OCI-M2 (cell line): ENCODE results near the gene FBXO22.
"Not testable (repeated sequence)": the region's sequence is repeated elsewhere in the genome, so short reads cannot be mapped to it uniquely, and the experiment has no call there.

Experiments used
- DNase-seq: peaks from one replicate; lab custom pipeline; 2025; ENCODE audit not compliant: unreplicated experiment; lab: John Stamatoyannopoulos, UW

Gene FBXO22

DNA sequence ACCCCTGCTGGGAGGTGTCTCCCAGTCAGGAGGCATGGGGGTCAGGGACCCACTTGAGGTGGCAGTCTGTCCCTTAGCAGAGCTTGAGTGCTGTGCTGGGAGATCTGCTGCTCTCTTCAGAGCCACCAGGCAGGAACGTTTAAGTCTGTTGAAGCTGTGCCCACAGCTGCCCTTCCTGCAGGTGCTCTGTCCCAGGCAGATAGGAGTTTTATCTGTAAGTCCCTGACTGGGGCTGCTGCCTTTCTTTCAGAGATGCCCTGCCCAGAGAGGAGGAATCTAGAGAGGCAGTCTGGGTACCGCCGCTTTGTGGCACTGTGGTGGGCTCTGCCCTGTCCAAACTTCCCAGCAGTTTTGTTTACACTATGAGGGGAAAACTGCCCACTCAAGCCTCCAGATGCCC, 73.1 kb downstream of the FBXO22 start:
- DNase-seq = not testable (repeated sequence)

DNA sequence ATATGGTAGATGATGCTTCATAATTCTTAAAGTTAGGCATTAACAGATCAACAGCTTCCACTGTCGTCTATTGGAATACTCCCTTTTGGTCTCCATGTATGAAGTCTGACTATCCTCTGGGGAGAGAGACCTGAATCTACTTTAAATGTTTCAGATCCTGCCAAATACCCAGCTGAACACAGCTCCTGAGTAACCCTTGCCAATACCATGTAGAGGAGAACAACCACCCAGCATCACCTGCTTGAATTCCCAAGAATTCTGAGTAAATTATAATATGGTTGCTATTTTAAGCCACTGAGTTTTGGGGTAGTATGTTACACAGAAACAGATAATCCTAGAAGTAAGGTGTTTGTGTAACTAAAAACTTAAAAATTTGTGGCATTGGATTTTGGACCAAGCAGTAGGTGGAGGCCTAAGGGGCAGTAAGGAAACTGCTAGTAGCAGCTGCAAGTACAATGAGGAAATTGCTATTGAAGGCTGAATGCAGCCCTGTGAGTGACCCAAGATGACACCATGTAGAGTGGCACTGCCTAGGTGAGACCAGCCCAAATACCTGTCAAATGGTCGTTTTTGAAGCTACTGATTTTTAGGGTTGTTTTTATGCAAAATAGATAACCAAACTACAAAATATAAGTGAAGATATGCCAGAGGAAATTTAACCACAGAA, 77.6 kb downstream of the FBXO22 start:
- no peak for DNase-seq

DNA sequence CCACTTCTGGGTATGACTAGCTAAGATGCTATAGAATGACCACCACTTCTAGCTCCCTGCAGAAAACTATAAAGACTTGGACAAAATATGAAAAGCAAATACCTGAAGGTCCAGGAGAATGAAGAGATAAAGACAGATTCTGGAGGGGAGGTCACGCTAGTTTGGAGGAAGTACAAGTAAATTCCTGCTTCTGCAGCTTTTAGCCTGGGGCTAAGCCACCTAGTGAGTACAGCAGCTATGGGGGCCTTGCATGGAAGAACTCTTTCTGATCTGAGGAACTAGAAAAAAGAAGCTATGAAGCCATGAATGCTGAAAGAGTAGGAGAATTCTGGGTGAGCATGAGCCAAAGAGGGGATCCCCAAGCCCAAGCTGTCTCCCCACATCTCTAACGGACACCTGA, 78.8 kb downstream of the FBXO22 start:
- no peak for DNase-seq

DNA sequence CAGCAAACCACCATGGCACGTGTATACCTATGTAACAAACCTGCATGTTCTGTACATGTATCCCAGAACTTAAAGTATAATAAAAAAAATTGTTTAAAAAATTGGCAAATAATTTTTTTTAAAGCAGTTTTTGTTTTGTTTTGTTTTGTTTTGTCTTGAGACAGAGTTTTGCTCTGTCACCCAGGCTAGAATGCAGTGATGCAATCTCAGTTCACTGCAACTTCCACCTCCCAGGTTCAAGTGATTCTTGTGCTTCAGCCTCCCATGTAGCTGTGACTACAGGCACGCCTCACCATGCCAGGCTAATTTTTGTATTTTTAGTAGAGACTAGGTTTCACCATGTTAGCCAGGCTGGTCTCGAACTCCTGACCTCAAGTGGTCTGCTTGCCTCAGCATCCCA, 81.0 kb downstream of the FBXO22 start:
- not testable (repeated sequence) for DNase-seq

DNA sequence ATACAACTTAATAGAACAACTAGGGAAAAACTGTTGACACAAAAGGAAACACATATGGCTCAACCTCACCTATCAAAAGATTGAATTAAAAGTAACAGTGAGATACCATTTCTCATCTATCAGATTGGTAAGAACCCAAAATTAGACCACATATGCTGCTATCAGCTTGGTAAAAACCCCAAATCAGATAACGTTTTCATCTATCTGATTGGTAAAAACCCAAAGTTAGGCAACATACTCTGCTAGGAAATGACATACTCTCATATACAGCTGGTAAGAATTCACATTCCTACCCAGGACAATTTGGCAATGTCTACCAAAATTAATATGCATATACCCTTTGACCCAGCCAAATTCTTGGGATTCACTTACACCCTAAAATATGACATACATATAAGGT, 82.3 kb downstream of the FBXO22 start:
- DNase-seq = no peak

DNA sequence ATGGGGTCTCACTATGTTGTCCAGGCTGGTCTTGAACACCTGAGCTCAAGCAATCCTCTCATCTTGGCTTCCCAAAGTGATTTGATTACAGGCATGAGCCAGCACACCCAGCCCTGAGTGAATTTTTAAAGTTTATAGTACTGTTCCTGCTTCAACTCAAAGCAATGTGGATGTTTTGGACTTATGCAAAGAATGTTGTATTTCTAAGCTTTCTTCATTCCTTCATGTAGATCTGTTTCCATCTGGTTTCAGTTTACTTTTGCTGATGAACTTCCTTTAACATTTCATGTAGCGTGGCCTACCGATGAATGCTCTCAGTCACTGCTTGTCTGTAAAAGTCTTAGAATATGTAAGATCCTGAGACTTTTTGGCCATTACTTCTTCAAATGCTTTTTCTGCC, 85.4 kb downstream of the FBXO22 start:
- DNase-seq = no peak

DNA sequence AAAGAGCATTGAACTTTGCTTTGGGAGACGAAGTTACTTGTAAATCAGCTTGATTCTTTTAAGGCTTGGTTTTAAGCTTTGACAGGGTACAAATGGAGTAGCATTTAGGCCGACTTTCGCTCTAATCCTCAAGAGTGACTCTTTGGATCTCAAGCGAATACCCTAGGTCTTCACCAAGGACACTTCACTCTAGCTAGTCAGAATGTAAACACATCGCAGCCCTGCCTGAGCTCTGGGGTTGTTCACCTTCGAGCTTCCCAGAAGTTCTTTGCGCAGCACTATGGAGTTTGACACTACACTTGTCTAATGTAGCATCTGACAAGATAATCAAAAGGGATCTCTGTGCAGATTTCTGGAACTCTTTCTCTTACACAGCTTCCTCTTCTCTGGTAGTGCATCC, 86.2 kb downstream of the FBXO22 start:
- no peak for DNase-seq
